Gastrocnemius medialis (tissue), 4 donors: ENCODE data around the gene AIFM2.

Experiments
- CTCF ChIP-seq, 5 experiments: fragments of 450-650 bp in 3 of 5; fragments of 200-600 bp in 2 of 5; sonication (generic) in 2 of 5; IDR thresholded peaks in 4 of 5; conservative IDR thresholded peaks in 1 of 5; 1 replicate in 4 of 5; 2 replicates in 1 of 5; pipeline ENCODE4 v1.5.1; 2016 to 2019; ENCODE audit warnings: antibody characterized with exemption in 5 of 5, mild to moderate bottlenecking in 3 of 5, moderate library complexity in 3 of 5
- POLR2A ChIP-seq, 2 donors: fragments of 450-650 bp; IDR thresholded peaks; one replicate each; pipeline ENCODE4 v1.6.1; 2017; ENCODE audit warnings: antibody characterized with exemption in 2 of 2, mild to moderate bottlenecking in 2 of 2, moderate library complexity in 2 of 2

DNA sequence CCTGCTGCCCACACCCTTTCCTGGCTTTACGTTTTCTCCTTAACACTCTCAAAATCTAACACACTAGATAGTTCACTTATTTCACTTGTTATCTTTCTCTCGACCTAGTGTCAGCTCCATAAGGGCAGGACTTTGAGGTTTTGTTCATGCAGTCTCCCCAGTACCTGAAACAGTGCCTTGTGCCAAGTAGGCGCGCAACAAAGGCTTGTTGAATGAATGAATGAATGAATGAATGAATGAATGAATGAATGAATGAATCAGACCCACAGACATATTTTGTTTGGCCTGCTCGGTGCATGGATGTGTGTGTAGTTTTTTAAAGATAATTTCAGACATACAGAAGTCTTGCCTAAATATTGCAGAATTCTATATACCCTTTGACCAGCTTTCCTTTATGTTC is 7.7 kb upstream of the AIFM2 start:
- TF ChIP-seq CTCF (IDR thresholded peaks at IDR 0.05 in 4 of 5, conservative IDR thresholded peaks at IDR 0.05 in 1 of 5) (no peak), POLR2A (IDR thresholded peaks at IDR 0.05) (no peak)
